ENCODE data around the gene HORMAD2.

HORMAD2 gene

DNA sequence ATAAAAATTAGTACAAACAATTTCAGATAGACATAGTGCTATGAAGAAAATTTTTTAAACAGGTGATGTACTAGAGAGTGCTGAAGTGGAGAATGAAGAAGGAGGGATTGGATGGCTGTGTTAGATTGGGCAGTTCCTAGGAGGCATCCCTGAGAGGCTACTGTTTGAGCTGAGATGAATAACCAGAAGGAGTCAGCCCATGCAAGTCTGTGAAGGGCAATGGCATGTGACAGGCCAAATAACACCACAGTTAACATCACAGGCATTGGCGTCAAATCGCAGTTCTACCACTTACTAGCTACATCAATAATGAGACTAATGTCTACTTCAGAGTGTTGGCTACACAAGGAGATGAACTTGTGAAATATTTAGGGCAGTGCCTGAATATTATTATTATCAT is 35.4 kb downstream of the HORMAD2 start:
- no peak for DNase-seq

DNA sequence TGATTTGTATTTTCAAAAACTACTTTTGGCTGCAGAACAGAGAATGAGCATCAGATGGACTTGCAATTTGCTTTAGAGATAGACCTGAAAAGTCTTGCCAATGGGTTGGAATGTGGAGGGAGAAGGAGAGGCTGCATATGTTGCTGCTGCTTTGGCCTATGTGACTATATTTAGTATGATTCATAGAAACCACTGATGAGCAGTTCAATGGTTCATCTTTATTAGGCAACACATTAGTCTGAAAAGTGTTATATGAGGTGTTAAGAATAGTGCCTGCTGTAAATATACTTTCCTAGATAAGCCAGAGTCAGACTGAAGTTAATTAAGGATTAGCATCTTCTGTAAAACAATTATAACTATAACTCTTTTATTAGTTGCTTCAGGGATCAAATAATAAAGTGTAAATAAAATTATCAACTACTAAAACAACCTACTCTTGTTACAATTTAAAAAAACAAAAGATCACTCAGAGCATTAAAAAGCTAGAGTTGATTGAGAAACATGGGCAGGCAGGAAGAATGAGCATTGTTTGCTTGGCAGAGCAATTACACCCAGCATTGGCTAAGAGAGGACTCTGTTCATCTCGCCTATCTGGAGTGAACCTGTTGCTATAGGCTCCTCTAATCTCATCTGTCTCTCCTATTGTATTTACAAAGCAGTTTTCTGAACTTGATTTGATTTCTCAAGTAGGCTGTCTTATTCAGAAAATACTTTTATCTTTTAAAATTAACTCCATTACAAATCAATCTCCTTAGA is 36.3 kb downstream of the HORMAD2 start:
- peak in 1 of 3 experiments; percentile 6 for DNase-seq

- no peak for DNase-seq
Observed at GRCh38 chr22:30117256-30117655, 37.0 kb downstream of the HORMAD2 start.

GRCh38 chr22:30118291-30118690 is 38.0 kb downstream of the HORMAD2 start:
- no peak for DNase-seq

GRCh38 chr22:30121960-30122359 is 41.7 kb downstream of the HORMAD2 start:
- no peak for DNase-seq

DNA sequence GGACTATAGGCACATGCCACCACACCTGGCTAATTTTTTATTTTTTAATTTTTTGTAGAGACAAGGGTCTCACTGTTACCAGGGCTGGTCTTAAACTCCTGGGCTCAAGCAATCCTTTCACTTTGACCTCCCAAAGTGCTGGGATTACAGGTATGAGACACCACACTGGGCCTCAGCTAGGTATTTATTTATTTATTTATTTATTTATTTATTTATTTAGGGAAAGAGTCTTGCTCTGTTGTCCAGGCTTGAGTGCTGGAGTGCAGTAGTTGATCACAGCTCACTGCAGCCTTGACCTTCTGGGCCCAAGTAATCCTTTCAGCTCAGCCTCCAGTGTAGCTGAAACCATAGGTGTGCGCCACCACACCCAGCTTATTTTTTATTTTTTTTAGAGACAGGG is 43.2 kb downstream of the HORMAD2 start:
- no peak for DNase-seq

GRCh38 chr22:30127749-30128166 is 47.5 kb downstream of the HORMAD2 start:
- DNase-seq, result no peak

- DNase-seq, result no peak
Observed at GRCh38 chr22:30128511-30128910, 48.2 kb downstream of the HORMAD2 start.

GRCh38 chr22:30129636-30130035 is 49.4 kb downstream of the HORMAD2 start:
- DNase-seq, result no peak

DNA sequence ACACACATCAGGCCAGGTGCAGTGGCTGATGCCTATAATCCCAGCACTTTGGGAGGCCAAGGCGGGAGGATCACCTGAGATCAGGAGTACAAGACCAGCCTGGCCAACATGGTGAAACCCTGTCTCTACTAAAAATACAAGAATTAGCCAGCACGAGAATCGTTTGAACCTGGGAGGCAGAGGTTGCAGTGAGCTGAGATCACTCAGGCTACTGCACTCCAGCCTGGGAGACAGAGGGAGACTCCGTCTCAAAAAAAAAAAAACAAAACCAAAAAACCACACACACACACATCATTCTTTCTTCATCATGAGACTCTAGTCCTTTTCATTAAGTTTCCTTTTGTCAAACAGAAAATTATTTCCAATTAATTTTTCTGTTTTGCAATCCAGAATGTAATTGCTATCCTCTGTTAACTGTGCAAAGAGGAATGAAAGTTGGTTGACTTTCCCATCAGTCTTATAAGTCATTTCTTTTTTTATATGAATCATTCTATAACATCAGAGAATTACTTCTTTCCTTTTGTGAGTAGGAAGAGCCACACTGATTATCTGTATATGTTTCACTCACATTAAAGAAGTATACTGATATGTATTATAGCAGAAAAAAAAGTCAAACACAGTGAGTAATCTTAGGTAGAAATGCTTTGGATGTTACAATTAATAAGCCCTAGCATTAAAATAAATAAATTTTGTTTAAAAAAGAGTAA is 52.2 kb downstream of the HORMAD2 start:
- DNase-seq, result no peak

GRCh38 chr22:30140414-30140813 is 60.1 kb downstream of the HORMAD2 start:
- no peak for DNase-seq

DNA sequence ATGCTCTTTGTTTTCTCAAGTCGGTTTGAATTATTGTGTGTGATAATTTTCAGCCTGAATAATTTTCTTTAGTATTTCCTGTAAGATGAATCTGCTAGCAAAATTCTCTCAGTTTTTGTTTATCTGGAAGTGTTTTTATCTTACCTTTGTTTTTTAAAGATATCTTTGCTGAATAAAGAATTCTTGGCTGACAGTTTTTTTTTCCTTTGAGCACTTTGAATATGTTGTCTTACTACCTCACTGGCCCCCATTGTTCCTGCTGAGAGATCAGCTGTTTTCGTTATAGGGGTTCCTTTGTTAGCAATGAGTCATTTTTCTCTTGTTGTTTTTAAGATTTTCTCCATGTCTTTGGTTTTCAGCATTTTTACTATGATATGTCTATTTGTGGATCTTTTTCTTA is 63.0 kb downstream of the HORMAD2 start:
- DNase-seq, result no peak

DNA sequence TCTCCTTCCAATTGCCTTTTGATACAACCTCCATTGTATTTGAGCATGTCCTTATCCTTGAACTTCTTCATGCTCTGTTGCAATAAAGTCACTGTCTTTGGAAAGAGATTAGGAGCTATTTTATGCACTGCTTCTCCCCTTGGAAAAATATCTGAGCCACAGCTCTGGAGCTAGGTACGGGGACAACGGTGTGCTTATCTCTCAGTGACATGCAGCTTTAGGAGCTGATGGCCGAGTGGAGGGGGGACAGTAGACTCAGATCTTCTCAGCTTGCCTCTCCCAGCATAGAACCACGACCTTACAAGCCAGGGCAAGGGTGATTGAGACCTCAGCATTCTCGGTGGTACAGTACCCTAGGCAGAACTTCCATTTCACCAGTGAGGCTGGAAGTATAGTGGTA is 64.1 kb downstream of the HORMAD2 start:
- DNase-seq, result no peak

- no peak for DNase-seq
Observed at GRCh38 chr22:30150212-30150611, 69.9 kb downstream of the HORMAD2 start.

- no peak for DNase-seq
Observed at GRCh38 chr22:30158277-30158676, 78.0 kb downstream of the HORMAD2 start.

- no peak for DNase-seq
Observed at GRCh38 chr22:30158744-30159500, 78.7 kb downstream of the HORMAD2 start.

DNA sequence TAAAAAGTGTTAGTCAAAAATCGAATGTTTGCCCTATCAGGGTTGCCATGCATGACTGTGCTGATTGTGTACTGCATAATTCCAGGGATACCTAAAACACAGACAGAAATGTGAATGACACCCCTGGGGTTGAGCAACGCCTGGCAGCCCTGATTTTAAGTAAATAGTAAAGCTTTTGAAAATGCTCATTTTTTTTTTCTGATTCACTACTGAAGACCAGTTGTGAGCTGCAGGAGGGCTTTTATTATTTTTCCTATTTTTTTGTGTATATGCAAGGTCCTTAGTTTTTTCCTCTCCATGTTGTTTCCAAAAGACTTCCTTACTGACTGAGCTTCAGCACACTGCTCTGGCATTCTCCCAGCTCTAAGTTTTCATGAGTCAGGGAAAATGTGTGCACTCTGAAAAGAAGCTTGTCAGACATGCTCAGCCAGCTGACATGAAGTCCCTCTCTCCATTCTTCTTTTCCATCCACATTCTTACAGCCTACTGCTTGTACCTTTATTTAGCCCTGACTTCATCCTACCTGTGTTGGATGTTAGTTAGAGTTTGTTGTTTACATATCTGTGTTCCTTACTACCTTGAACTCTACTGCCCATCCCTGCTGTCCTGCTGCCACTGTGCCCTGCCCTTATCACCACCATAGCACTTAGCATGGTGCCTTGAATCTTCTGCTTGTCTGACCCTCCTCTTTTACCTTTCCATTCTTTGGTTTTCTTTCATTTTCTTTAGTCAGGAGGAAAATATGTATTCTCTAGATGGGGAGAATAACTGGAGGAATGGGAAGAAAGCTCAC is 79.5 kb downstream of the HORMAD2 start:
- DNase-seq, result no peak

GRCh38 chr22:30161051-30161469 is 80.8 kb downstream of the HORMAD2 start:
- no peak for DNase-seq

DNA sequence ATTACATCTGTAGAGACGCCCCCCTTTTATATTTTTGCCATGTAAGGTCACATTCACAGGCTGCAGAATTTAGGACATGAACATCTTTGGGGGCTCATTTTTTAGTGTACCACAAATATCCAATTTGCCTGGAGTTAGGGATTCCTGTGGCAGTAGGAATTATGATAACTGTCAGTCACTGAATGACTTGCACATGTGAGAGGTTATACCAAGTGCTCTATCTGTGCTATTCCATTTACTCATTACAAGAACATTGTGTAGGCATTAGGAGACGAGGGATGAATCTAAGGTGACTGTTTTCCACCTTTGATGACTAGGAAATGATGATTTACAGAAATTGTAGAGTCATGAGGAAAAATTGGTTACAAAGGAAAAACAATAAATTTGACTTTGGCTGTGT is 87.0 kb downstream of the HORMAD2 start:
- DNase-seq, result no peak

GRCh38 chr22:30167734-30168133 is 87.5 kb downstream of the HORMAD2 start:
- no peak for DNase-seq

- no peak for DNase-seq
Observed at GRCh38 chr22:30169002-30169401, 88.7 kb downstream of the HORMAD2 start.

GRCh38 chr22:30170129-30170528 is 89.9 kb downstream of the HORMAD2 start:
- DNase-seq, result no peak

- DNase-seq, result no peak
Observed at GRCh38 chr22:30171008-30171407, 90.7 kb downstream of the HORMAD2 start.
